Nephron (organoid): Measurements from ENCODE around the gene POMT2.
A peak's percentile ranks its signal among the peaks of the same experiment; 100 is the strongest.

ENCODE experiments used
- H3K27ac Mint-ChIP-seq, 3 experiments: 2 replicates each; pipeline ENCODE4 v1.8.0; 2020; ENCODE audit warnings: mixed read lengths in 3 of 3, mild to moderate bottlenecking in 2 of 3, moderate library complexity in 1 of 3
- H3K27me3 Mint-ChIP-seq: 2 replicates; pipeline ENCODE4 v1.8.0; 2021; ENCODE audit warnings: low read depth, mild to moderate bottlenecking, moderate library complexity, mixed read lengths
- H3K36me3 Mint-ChIP-seq: 2 replicates; pipeline ENCODE4 v1.8.0; 2020; ENCODE audit warnings: low read depth, mixed read lengths
- H3K4me1 Mint-ChIP-seq: 2 replicates; pipeline ENCODE4 v1.8.0; 2020; ENCODE audit warnings: mixed read lengths
- H3K4me3 Mint-ChIP-seq, 3 experiments: 2 replicates each; pipeline ENCODE4 v1.8.0; 2020; ENCODE audit warnings: mild to moderate bottlenecking in 3 of 3, mixed read lengths in 3 of 3, moderate library complexity in 2 of 3
- H3K9me3 Mint-ChIP-seq: 2 replicates; pipeline ENCODE4 v1.8.0; 2020; ENCODE audit warnings: mixed read lengths
- TF ChIP-seq, protein P1 (sequence below), 3 experiments: fragments of 200-600 bp; sonication (generic); IDR thresholded peaks; one replicate each; pipeline ENCODE4 v1.5.0; 2021; ENCODE audit warnings: antibody characterized with exemption in 3 of 3; ENCODE audit not compliant: unreplicated experiment in 3 of 3

The POMT2 gene

DNA sequence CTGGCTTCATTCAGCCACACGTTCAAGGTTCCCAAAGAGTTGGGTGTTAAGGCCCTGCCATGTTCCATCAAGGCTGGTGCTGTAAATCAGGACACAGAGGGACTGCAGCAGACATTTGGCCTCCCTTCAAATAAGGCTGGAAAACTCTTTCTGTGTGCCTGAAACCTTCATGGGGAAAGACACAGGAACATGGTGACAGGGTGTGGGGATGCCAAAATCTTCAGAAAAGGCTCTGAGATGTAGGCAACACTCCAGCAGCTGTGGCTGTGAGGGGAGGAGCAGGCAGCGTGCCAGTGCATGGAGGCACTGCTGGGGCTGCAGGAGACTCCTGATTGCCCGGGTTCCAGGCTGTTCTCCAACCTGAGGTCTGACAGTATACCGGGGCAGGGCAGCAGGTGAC, 15.0 kb downstream of the POMT2 start:
- peaks cover 54% of the 10 kb centered on the region for H3K4me1 Mint-ChIP-seq
- H3K27ac Mint-ChIP-seq, result peak overlapping the region in 1 of 3 experiments; percentile 94
- H3K9me3 Mint-ChIP-seq, result no peaks in the 10 kb centered on the region
- peaks cover 19% of the 10 kb centered on the region for H3K36me3 Mint-ChIP-seq
- TF ChIP-seq, protein P1, sequence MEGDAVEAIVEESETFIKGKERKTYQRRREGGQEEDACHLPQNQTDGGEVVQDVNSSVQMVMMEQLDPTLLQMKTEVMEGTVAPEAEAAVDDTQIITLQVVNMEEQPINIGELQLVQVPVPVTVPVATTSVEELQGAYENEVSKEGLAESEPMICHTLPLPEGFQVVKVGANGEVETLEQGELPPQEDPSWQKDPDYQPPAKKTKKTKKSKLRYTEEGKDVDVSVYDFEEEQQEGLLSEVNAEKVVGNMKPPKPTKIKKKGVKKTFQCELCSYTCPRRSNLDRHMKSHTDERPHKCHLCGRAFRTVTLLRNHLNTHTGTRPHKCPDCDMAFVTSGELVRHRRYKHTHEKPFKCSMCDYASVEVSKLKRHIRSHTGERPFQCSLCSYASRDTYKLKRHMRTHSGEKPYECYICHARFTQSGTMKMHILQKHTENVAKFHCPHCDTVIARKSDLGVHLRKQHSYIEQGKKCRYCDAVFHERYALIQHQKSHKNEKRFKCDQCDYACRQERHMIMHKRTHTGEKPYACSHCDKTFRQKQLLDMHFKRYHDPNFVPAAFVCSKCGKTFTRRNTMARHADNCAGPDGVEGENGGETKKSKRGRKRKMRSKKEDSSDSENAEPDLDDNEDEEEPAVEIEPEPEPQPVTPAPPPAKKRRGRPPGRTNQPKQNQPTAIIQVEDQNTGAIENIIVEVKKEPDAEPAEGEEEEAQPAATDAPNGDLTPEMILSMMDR (IDR thresholded peaks at IDR 0.05; ENCODE audit: unreplicated experiment in 3 of 3), result no peak
- H3K4me3 Mint-ChIP-seq, result peak overlapping the region in 1 of 3 experiments; percentile 23
- H3K27me3 Mint-ChIP-seq, result no peaks in the 10 kb centered on the region

DNA sequence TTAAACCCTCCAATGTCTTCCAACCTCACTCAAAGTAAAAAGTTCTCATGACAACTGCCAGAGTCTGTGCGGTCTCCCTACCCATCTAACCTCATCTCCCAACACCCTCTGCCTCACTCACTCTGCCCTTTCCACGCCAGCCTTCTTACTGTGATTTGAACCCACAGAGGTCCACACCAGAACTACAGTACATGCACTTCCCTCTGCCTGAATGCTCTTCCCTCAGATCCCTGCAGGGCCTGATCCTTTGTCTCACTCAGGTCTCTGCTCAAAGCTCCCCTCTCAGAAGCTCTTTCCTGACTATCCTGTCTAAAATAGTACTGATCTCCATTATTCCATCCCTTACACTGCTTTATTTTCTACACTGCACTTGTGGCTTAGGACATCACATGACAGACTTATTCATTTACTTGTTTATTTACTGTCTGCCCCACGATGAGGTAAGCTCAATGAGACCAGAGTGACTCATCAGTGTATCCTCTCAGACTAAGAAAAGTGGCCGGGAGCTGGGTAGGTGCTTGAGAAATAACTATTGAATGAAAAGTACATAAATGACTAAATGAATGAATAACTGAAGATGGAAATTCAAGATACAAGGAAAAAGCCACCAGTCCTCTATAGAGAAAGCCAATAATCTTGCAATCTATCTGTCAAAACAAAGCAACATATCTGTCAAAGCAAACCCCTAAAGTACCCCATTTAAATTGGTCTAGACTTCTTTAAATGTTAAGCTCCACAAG, 17.1 kb downstream of the POMT2 start:
- peaks cover 22% of the 10 kb centered on the region for H3K36me3 Mint-ChIP-seq
- no peaks in the 10 kb centered on the region for H3K27me3 Mint-ChIP-seq
- H3K27ac Mint-ChIP-seq, result peak overlapping the region in 2 of 3 experiments; percentile 7 to 19

DNA sequence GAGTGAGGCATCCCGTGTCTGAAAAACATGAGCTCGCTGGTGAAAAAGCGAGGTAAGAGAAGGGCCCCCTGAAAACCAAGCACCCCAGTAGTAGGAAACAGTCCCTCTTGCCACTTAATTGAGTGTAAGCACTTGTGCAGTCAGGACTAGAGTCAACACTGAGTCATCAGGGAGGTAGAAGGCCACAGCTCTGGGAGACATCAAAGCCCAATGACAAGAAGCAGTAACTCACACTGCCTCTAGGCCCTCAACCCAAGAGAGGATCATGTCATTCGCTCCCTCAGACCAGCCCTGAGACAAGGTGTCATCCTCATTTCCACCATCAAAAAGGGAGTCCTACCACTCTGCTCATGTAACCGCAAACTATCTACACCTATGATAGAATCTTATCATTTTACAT, 17.8 kb downstream of the POMT2 start:
- Mint-ChIP-seq H3K4me1 (peaks cover 47% of the 10 kb centered on the region), H3K27me3 (no peaks in the 10 kb centered on the region), H3K36me3 (peaks cover 28% of the 10 kb centered on the region), H3K27ac (no peak overlapping the region), H3K9me3 (no peaks in the 10 kb centered on the region), H3K4me3 (no peak overlapping the region)
- TF ChIP-seq, protein P1 (IDR thresholded peaks at IDR 0.05; ENCODE audit: unreplicated experiment in 3 of 3), result no peak

More for the DNA sequence above, 17.1 kb downstream of the POMT2 start:
- TF ChIP-seq, protein P1 (IDR thresholded peaks at IDR 0.05; ENCODE audit: unreplicated experiment in 3 of 3), result no peak
- no peak overlapping the region for H3K4me3 Mint-ChIP-seq
- no peaks in the 10 kb centered on the region for H3K9me3 Mint-ChIP-seq
- peaks cover 46% of the 10 kb centered on the region for H3K4me1 Mint-ChIP-seq

DNA sequence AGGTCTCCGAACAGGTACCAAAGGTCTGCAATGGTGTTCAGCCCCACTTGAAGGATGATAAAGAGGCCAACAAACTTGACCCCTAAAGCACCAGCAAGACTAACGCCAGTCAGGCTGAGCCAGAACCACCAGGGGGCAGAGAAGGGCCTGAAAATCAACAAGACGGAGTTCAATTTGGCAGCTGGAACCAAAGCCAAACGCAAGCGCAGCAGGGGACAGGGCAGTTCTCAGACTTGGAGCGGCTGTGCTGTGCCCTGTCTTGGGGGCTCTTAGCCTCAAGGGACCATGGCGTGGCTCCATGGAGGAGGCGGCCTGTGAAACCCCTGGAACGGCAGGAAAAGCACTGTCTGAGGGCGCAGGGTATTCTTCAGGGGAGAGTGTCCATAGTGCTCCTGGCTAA, 19.6 kb downstream of the POMT2 start:
- TF ChIP-seq, protein P1 (IDR thresholded peaks at IDR 0.05; ENCODE audit: unreplicated experiment in 3 of 3), result peak; percentile 62 to 76 (median 70)
- Mint-ChIP-seq H3K27me3 (no peaks in the 10 kb centered on the region), H3K9me3 (no peaks in the 10 kb centered on the region), H3K4me3 (no peak overlapping the region), H3K36me3 (peaks cover 43% of the 10 kb centered on the region), H3K27ac (no peak overlapping the region), H3K4me1 (peaks cover 50% of the 10 kb centered on the region)

DNA sequence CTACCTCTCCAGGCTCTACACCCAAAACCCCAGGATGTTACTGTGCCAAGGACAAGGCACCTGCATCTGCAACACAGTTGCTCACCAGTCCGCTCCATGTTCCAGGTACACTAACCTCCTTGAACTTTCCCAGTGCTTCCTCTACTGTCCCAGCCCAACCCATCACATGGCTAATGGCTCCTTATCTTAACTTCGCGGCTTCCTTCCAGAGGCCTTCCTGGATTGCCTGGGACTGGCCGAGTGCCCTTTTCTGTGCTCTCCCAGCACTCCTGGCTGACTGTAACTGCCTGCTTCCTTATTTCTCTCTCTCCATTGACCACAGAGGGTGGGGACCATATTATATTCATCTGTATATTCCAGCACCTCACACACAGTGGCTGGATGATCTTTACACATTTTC, 20.9 kb downstream of the POMT2 start:
- H3K27ac Mint-ChIP-seq, result no peak overlapping the region
- H3K4me1 Mint-ChIP-seq, result peaks cover 44% of the 10 kb centered on the region
- no peaks in the 10 kb centered on the region for H3K9me3 Mint-ChIP-seq
- no peak overlapping the region for H3K4me3 Mint-ChIP-seq
- TF ChIP-seq, protein P1 (IDR thresholded peaks at IDR 0.05; ENCODE audit: unreplicated experiment in 3 of 3), result no peak
- H3K36me3 Mint-ChIP-seq, result peaks cover 51% of the 10 kb centered on the region
- no peaks in the 10 kb centered on the region for H3K27me3 Mint-ChIP-seq

DNA sequence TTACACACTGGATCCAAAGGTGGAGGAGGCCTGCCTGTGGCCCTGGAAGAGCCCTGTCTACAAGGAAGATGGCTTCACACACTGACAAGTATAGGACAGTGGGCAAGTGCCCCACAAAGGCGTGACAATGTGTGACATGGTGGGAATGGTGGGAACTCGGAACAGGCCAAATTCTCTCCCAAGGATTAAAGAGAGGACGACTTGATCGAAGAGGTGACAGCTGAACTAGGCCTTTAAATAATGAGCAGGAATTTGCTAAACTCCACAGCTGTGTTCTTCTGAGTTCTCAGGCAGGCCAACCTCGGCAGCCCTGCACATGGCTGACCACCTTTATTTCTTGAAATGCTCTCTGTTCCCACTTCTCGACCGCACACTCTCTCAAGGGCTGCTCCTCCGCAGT, 23.8 kb downstream of the POMT2 start:
- no peaks in the 10 kb centered on the region for H3K27me3 Mint-ChIP-seq
- H3K36me3 Mint-ChIP-seq, result peaks cover 50% of the 10 kb centered on the region
- H3K4me3 Mint-ChIP-seq, result no peak overlapping the region
- peak overlapping the region in 1 of 3 experiments; percentile 16 for H3K27ac Mint-ChIP-seq
- TF ChIP-seq, protein P1 (IDR thresholded peaks at IDR 0.05; ENCODE audit: unreplicated experiment in 3 of 3), result no peak
- H3K9me3 Mint-ChIP-seq, result no peaks in the 10 kb centered on the region
- peaks cover 33% of the 10 kb centered on the region for H3K4me1 Mint-ChIP-seq
